ENCODE results near the gene DCAF11.
"Not testable (repeated sequence)": the region's sequence is repeated elsewhere in the genome, so short reads cannot be mapped to it uniquely, and the experiment has no call there.

DCAF11 gene

GRCh38 chr14:24098229-24098926 is 16.2 kb upstream of the DCAF11 start:
- DNase-seq, result no peak

- no peak for DNase-seq
Measured at GRCh38 chr14:24098927-24099813, 15.4 kb upstream of the DCAF11 start.

- no peak for DNase-seq
Measured at GRCh38 chr14:24100197-24100981, 14.2 kb upstream of the DCAF11 start.

- DNase-seq, result no peak
Measured at GRCh38 chr14:24100982-24101494, 13.5 kb upstream of the DCAF11 start.

- DNase-seq, result no peak
Measured at GRCh38 chr14:24102357-24103048, 12.1 kb upstream of the DCAF11 start.

GRCh38 chr14:24103451-24103850 is 11.1 kb upstream of the DCAF11 start:
- DNase-seq, result no peak

GRCh38 chr14:24105609-24106239 is 8.9 kb upstream of the DCAF11 start:
- not testable (repeated sequence) for DNase-seq

GRCh38 chr14:24106672-24107271 is 7.8 kb upstream of the DCAF11 start:
- DNase-seq, result no peak

- no peak for DNase-seq
Measured at GRCh38 chr14:24108336-24108874, 6.2 kb upstream of the DCAF11 start.

GRCh38 chr14:24110060-24110459 is 4.5 kb upstream of the DCAF11 start:
- no peak for DNase-seq

GRCh38 chr14:24110523-24110922 is 4.1 kb upstream of the DCAF11 start:
- DNase-seq, result no peak

- DNase-seq, result no peak
Measured at GRCh38 chr14:24113379-24113800, 1.2 kb upstream of the DCAF11 start.

- peak; percentile 74 for DNase-seq
Measured at GRCh38 chr14:24113801-24114531, 611 bp upstream of the DCAF11 start.

- no peak for DNase-seq
Measured at GRCh38 chr14:24115422-24116127, 998 bp downstream of the DCAF11 start.

GRCh38 chr14:24116128-24116814 is 1.7 kb downstream of the DCAF11 start:
- no peak for DNase-seq

- no peak for DNase-seq
Measured at GRCh38 chr14:24117179-24117578, 2.6 kb downstream of the DCAF11 start.

- DNase-seq, result no peak
Measured at GRCh38 chr14:24119691-24120090, 5.1 kb downstream of the DCAF11 start.

- no peak for DNase-seq
Measured at GRCh38 chr14:24121210-24121609, 6.6 kb downstream of the DCAF11 start.

- no peak for DNase-seq
Measured at GRCh38 chr14:24122416-24122815, 7.8 kb downstream of the DCAF11 start.

All from NCI-H2081 treated with DMSO at 0.1 percent for 48 hours (cell line).